Body of pancreas (tissue), 4 donors: ENCODE measurements around the gene SLC29A3. TPM values are rescaled to one million over a fixed set of nuclear protein-coding genes. Genes with fewer than 3 reads are reported as not detected.

ENCODE experiments used
- ATAC-seq: fragments of 150-250 bp; one replicate; pipeline ENCODE4 v1.9.1; 2016
- DNase-seq, 4 donors: peaks; one replicate each; pipeline ENCODE4 v3.0.0-alpha.2; 2019
- H3K27ac ChIP-seq, 4 donors: fragments of 200-600 bp; sonication (generic); 1 replicate in 3 of 4; 2 replicates in 1 of 4; pipeline versions ENCODE4 v1.5.1 to v1.6.1; 2016 to 2019; ENCODE audit warnings: mild to moderate bottlenecking in 1 of 4, mixed read lengths in 1 of 4, moderate library complexity in 1 of 4
- H3K27me3 ChIP-seq, 2 donors: fragments of 200-600 bp; sonication (generic); one replicate each; pipeline ENCODE4 v1.6.0; 2016; ENCODE audit warnings: mild to moderate bottlenecking in 1 of 2
- H3K36me3 ChIP-seq, 2 donors: fragments of 200-600 bp; sonication (generic); replicated peaks in 1 of 2; 2 replicates each; pipeline ENCODE4 v1.5.1; 2016; ENCODE audit warnings: low read depth in 2 of 2; ENCODE audit not compliant: insufficient read depth in 1 of 2
- H3K4me1 ChIP-seq: fragments of 200-600 bp; sonication (generic); one replicate; pipeline ENCODE4 v1.6.0; 2016
- H3K4me3 ChIP-seq, 2 donors: fragments of 200-600 bp; sonication (generic); 1 replicate in 1 of 2; 2 replicates in 1 of 2; pipeline ENCODE4 v1.5.1; 2016 to 2019
- H3K9me3 ChIP-seq, 3 donors: fragments of 200-600 bp; sonication (generic); 1 replicate in 2 of 3; 2 replicates in 1 of 3; pipeline ENCODE4 v1.5.1; 2016
- CTCF ChIP-seq, 7 experiments: fragments of 450-650 bp in 4 of 7; fragments of 200-600 bp in 3 of 7; sonication (generic) in 3 of 7; IDR thresholded peaks; one replicate each; pipeline ENCODE4 v1.5.1; 2016 to 2019; ENCODE audit warnings: antibody characterized with exemption in 7 of 7
- POLR2A ChIP-seq, 3 donors: fragments of 450-650 bp; IDR thresholded peaks; one replicate each; pipeline ENCODE4 v1.6.1; 2016; ENCODE audit warnings: antibody characterized with exemption in 3 of 3, mild to moderate bottlenecking in 2 of 3
- WGBS, 2 donors: methylation state at CpG; one replicate each; pipeline ENCODE4 v1.1.5; 2017; 5-methylcytosine and 5-hydroxymethylcytosine counted together
- intact Hi-C: fragments of 100-400 bp; cut with DNase I; formaldehyde crosslinking; loops from one replicate; pipeline ENCODE4 v1.15.1; 2023
- total RNA-seq, 2 donors: library from RNA; depleted of rRNA; stranded (reverse); fragments of >200 nt; gene quantifications; one replicate each; pipeline ENCODE4 v1.1.0, GENCODE V29; 2016

SLC29A3 gene
- total RNA-seq, 2 donors from 2014 or later: 0.99 to 5.2 TPM

GRCh38 chr10:71302451-71302850 is 16.6 kb upstream of the SLC29A3 start:
- WGBS, 2 donors: 45 to 68% methylated on average over 4 of the region's 4 CpGs
- Histone ChIP-seq H3K36me3 (no peaks in the 10 kb centered on the region), H3K4me3 (no peak overlapping the region), H3K27ac (no peak overlapping the region), H3K27me3 (no peaks in the 10 kb centered on the region), H3K4me1 (no peaks in the 10 kb centered on the region), H3K9me3 (no peaks in the 10 kb centered on the region)
- DNase-seq: no peak
- intact Hi-C loops: no loop called here
- TF ChIP-seq POLR2A (IDR thresholded peaks at IDR 0.05) (no peak), CTCF (IDR thresholded peaks at IDR 0.05) (no peak)
- no peak for ATAC-seq

- H3K9me3 ChIP-seq: no peaks in the 10 kb centered on the region
- DNase-seq: no peak
- peak in 6 of 7 experiments; percentile 20 to 49 (median 36) for TF ChIP-seq CTCF (IDR thresholded peaks at IDR 0.05)
- TF ChIP-seq POLR2A (IDR thresholded peaks at IDR 0.05): no peak
- no peaks in the 10 kb centered on the region for H3K27me3 ChIP-seq
- H3K4me1 ChIP-seq: no peaks in the 10 kb centered on the region
- ATAC-seq: peak; percentile 49
- H3K36me3 ChIP-seq: no peaks in the 10 kb centered on the region
- H3K27ac ChIP-seq: no peak overlapping the region
- intact Hi-C loops: no loop called here
- WGBS, 2 donors: 43 to 49% methylated on average over 8 of the region's 8 CpGs
- no peak overlapping the region for H3K4me3 ChIP-seq
Measured at GRCh38 chr10:71302874-71303568, 16.0 kb upstream of the SLC29A3 start.

- ATAC-seq (no peak), DNase-seq (no peak)
- Histone ChIP-seq H3K27ac (no peak overlapping the region), H3K9me3 (no peaks in the 10 kb centered on the region), H3K4me3 (no peak overlapping the region), H3K27me3 (no peaks in the 10 kb centered on the region), H3K36me3 (no peaks in the 10 kb centered on the region), H3K4me1 (no peaks in the 10 kb centered on the region)
- intact Hi-C loops: no loop called here
- WGBS, 2 donors: 0 to 100% methylated on average over 1 of the region's 1 CpG
- no peak for TF ChIP-seq CTCF (IDR thresholded peaks at IDR 0.05)
- no peak for TF ChIP-seq POLR2A (IDR thresholded peaks at IDR 0.05)
Measured at GRCh38 chr10:71303569-71303907, 15.5 kb upstream of the SLC29A3 start.

DNA sequence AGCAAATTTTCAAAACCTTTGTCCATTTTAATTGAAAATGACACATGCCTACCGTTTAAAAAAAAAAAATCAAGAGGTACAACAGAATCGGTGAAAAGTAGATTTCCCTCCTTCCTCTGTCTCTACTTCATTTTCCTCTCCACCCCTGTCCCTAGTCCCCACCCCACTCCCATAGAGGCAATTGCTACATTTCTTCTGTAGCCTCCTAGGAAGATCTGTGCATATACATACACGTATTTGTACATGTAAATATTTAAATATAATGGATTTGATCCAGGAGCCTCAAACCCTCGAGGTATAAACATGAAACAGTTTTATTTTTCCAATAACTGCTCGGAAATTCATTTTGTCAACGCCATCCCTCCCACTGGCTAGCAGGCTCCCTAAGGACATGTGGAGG is 14.1 kb upstream of the SLC29A3 start:
- H3K9me3 ChIP-seq: no peaks in the 10 kb centered on the region
- DNase-seq (no peak), ATAC-seq (no peak)
- H3K27ac ChIP-seq: no peak overlapping the region
- no peaks in the 10 kb centered on the region for H3K4me1 ChIP-seq
- TF ChIP-seq CTCF (IDR thresholded peaks at IDR 0.05): no peak
- TF ChIP-seq POLR2A (IDR thresholded peaks at IDR 0.05): no peak
- 58 to 62% methylated on average over 6 of the region's 6 CpGs for WGBS, 2 donors
- no peak overlapping the region for H3K4me3 ChIP-seq
- intact Hi-C loops: no loop called here
- no peaks in the 10 kb centered on the region for H3K36me3 ChIP-seq
- no peaks in the 10 kb centered on the region for H3K27me3 ChIP-seq

GRCh38 chr10:71306979-71307378 is 12.1 kb upstream of the SLC29A3 start:
- Histone ChIP-seq H3K36me3 (no peaks in the 10 kb centered on the region), H3K4me3 (no peak overlapping the region), H3K27me3 (no peaks in the 10 kb centered on the region), H3K4me1 (no peaks in the 10 kb centered on the region), H3K27ac (no peak overlapping the region), H3K9me3 (no peaks in the 10 kb centered on the region)
- ATAC-seq (no peak), DNase-seq (no peak)
- no peak for TF ChIP-seq POLR2A (IDR thresholded peaks at IDR 0.05)
- TF ChIP-seq CTCF (IDR thresholded peaks at IDR 0.05): no peak
- 84 to 100% methylated on average over 1 to 3 of the region's 3 CpGs for WGBS, 2 donors
- intact Hi-C loops: no loop called here
